Duodenal mucosa (tissue), 2 donors: Measurements from ENCODE around the gene LRRC8D.

Experiments used
- H3K27ac ChIP-seq: one replicate; pipeline ENCODE4 v1.7.0; 2013; ENCODE audit warnings: low read depth, low read length
- H3K27me3 ChIP-seq, 2 donors: one replicate each; pipeline ENCODE4 v1.7.0; 2013; ENCODE audit warnings: low read length in 2 of 2, control low read depth in 1 of 2; ENCODE audit not compliant: insufficient read depth in 2 of 2, control insufficient read depth in 1 of 2
- H3K36me3 ChIP-seq, 2 donors: one replicate each; pipeline ENCODE4 v1.7.0; 2013; ENCODE audit warnings: low read length in 2 of 2, control low read depth in 1 of 2; ENCODE audit not compliant: insufficient read depth in 2 of 2, control insufficient read depth in 1 of 2
- H3K4me1 ChIP-seq, 2 donors: one replicate each; pipeline ENCODE4 v1.7.0; 2013; ENCODE audit warnings: low read length in 2 of 2, control low read depth in 1 of 2; ENCODE audit not compliant: insufficient read depth in 2 of 2, control insufficient read depth in 1 of 2
- H3K4me3 ChIP-seq, 2 donors: one replicate each; pipeline ENCODE4 v1.7.0; 2013; ENCODE audit warnings: low read length in 2 of 2, low read depth in 1 of 2
- H3K9ac ChIP-seq, 2 donors: one replicate each; pipeline ENCODE4 v1.7.0; 2013; ENCODE audit warnings: low read length in 2 of 2, low read depth in 1 of 2
- H3K9me3 ChIP-seq, 2 donors: one replicate each; pipeline ENCODE4 v1.7.0; 2013; ENCODE audit warnings: low read length in 2 of 2, control low read depth in 1 of 2; ENCODE audit not compliant: control insufficient read depth in 1 of 2

The LRRC8D gene

DNA sequence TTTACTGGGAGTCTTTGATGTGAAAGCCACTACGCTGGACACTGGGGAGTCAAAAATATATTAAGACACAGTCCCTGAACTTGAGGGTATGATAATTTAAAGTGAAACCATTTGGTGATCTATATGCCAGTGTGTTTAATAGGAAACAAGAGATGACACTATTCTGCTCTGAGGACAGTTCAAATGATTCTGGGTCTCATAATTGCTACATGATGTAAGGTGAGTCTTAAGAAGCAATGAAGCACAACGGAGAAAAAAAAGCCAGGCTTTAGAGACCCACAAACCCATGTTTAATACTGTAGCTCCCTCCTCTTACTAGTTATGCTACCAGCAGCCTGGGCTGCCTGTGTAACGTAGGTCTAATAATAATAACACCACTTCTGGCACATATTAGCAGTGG lies 14.2 kb upstream of the LRRC8D start:
- Histone ChIP-seq H3K4me1 (no peaks in the 10 kb centered on the region), H3K9ac (no peak overlapping the region), H3K27me3 (no peaks in the 10 kb centered on the region), H3K4me3 (no peak overlapping the region), H3K27ac (no peak overlapping the region), H3K36me3 (no peaks in the 10 kb centered on the region), H3K9me3 (no peaks in the 10 kb centered on the region)

DNA sequence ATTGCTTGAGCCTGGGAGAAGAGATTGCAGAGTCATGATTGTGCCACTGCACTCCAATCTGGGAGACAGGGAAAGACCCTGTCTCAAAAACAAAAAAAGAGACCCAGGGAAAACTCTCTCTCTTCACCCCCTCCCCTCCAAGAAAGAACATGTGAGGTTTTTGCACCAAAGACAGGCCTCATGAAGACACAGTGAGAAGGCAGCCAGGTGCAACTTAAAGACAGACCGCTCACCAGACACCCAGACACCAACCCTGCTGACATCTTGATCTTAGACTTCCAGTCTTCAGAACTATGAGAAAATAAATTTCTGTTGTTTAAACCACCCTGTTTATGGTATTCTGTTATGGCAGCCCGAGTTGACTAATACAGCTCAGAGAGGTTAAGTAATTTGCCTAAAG lies 13.3 kb upstream of the LRRC8D start:
- Histone ChIP-seq H3K27ac (no peak overlapping the region), H3K4me1 (no peaks in the 10 kb centered on the region), H3K9ac (no peak overlapping the region), H3K9me3 (no peaks in the 10 kb centered on the region), H3K4me3 (no peak overlapping the region), H3K27me3 (no peaks in the 10 kb centered on the region), H3K36me3 (no peaks in the 10 kb centered on the region)

DNA sequence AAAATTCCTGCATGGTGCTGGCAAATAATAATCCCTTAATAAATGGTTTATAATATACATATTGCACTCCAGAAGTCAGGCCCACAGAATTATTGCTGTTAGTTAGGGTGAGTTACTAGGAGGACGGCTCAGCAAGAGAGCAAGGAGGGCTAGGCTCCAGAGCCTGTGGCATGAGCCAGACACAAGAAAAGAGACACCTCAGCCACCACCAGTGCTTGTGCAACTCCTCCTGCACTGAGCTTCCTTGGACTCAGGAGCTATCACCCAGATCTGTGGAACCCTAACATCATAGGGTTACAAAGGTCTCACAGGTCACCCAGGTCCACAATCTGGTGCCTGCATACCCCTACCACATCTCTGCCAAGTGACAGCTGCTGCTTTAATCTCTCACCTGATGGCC lies 12.8 kb upstream of the LRRC8D start:
- no peaks in the 10 kb centered on the region for H3K9me3 ChIP-seq
- no peak overlapping the region for H3K27ac ChIP-seq
- no peaks in the 10 kb centered on the region for H3K4me1 ChIP-seq
- no peaks in the 10 kb centered on the region for H3K27me3 ChIP-seq
- no peaks in the 10 kb centered on the region for H3K36me3 ChIP-seq
- H3K4me3 ChIP-seq: no peak overlapping the region
- no peak overlapping the region for H3K9ac ChIP-seq

DNA sequence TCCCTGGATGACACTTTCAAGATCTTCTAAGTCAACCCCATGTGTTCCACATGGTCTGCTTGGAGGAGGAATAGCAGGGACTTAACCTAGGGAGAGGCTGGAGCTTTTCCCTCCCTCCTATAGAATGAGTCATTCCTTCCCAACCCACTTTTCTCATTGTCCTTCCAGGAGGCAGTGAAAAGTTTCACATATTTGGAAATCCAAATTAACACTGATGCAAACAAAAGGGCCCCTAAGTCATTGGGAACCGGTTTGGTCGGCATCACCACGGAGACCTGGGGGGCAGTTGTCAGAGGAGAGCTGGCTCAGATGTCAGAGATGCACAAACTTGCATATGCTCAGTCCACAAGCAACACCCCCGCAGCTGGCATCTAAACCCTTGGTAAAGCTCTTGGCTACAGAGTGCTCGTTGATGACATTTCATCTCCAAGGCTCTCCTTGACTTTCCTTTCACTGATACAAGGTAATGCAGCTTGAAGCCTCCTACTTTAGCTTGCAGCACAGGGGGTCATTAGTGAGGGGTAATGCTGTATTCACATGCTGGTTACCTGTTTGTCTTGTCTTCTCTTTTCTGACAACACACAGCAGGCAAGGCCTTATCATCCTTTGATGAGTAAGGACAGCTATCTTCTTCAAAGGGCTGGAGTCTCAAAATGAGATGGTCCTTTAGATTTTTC lies 12.3 kb upstream of the LRRC8D start:
- Histone ChIP-seq H3K27me3 (no peaks in the 10 kb centered on the region), H3K9ac (no peak overlapping the region), H3K9me3 (no peaks in the 10 kb centered on the region), H3K4me3 (no peak overlapping the region), H3K4me1 (no peaks in the 10 kb centered on the region), H3K27ac (no peak overlapping the region), H3K36me3 (no peaks in the 10 kb centered on the region)

DNA sequence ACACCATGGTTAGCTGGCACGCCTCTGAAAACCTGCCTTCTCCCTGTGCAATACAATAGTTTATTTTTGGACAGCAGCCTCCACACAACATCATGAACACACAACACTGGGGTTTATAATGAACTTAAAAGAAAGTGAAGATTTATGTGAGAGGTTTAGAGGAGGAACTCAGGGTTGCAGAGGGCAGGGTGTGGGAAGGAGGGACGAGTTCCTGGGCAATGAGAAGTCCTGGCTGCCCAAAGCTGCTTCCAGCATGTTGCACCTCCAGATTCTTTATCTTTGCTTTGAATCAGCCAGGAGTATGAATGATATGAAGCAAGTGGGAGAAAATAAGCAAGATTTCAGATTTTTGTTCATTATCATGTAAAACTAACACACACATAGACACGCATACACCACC lies 11.3 kb upstream of the LRRC8D start:
- H3K9me3 ChIP-seq: no peaks in the 10 kb centered on the region
- H3K9ac ChIP-seq: no peak overlapping the region
- H3K27me3 ChIP-seq: no peaks in the 10 kb centered on the region
- H3K4me1 ChIP-seq: no peaks in the 10 kb centered on the region
- H3K4me3 ChIP-seq: no peak overlapping the region
- H3K27ac ChIP-seq: no peak overlapping the region
- H3K36me3 ChIP-seq: no peaks in the 10 kb centered on the region

DNA sequence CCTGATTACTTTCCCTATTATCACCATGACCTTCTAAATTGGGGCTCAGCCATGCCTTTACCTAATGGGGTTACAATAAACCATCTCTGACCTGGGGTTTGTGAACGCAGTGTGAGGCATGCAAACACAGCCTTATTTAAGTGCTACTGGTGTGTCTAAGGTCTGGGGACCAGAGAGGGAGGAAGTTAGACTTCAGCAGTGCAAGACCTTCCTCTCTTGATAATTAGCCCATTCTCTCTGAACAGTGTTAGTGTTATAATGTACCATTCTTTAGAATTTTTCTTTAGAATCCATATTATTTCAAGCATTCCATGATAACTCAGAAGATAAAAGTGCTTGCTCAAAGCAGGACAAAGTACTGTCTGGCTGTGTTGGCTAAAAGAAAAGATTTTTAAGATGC lies 10.5 kb upstream of the LRRC8D start:
- Histone ChIP-seq H3K27ac (no peak overlapping the region), H3K9ac (no peak overlapping the region), H3K36me3 (no peaks in the 10 kb centered on the region), H3K4me3 (no peak overlapping the region), H3K4me1 (no peaks in the 10 kb centered on the region), H3K27me3 (no peaks in the 10 kb centered on the region), H3K9me3 (no peaks in the 10 kb centered on the region)

DNA sequence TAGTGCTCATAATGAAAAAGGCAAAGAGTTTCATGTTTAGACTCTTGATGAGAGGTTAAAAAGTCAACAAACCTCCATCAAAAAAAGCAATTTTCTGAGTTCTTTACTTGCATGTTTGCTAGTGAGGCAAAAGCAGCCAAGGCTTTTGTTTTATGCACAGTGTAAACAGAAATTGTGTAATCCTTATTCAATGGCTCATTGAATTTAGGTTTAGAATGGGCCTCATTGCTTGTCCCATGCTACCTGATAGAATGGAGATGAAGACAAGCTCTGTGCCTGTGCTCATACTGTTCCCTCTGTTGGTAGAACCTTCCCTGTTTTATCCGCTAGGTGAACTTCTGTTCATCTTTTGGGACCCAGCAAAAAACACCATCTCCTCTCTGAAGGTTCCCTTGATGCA lies 10.0 kb upstream of the LRRC8D start:
- H3K27me3 ChIP-seq: no peaks in the 10 kb centered on the region
- no peaks in the 10 kb centered on the region for H3K9me3 ChIP-seq
- H3K27ac ChIP-seq: no peak overlapping the region
- H3K36me3 ChIP-seq: no peaks in the 10 kb centered on the region
- H3K4me3 ChIP-seq: no peak overlapping the region
- H3K9ac ChIP-seq: no peak overlapping the region
- H3K4me1 ChIP-seq: no peaks in the 10 kb centered on the region

DNA sequence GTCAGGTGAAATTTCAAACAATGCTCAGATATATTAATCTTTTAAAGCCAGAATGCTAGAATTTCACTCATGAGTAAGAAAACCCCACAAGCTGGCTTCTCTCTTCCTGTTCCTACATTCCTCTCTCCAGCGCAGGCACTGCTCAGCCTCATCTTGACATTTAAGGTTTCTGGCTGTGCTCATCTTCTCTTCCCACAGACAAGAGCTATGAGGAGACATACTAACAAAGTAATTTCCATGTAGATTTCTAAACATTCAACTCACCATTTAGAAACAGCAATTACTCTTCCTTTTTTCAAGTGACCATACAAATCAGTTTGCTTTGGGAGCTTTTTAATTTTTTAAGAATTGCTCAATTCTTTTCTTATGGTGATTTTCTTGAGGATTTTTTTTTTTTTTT lies 7.8 kb upstream of the LRRC8D start:
- H3K9ac ChIP-seq: no peak overlapping the region
- H3K36me3 ChIP-seq: no peaks in the 10 kb centered on the region
- no peaks in the 10 kb centered on the region for H3K4me1 ChIP-seq
- no peak overlapping the region for H3K27ac ChIP-seq
- no peaks in the 10 kb centered on the region for H3K27me3 ChIP-seq
- H3K4me3 ChIP-seq: no peak overlapping the region
- H3K9me3 ChIP-seq: no peaks in the 10 kb centered on the region

DNA sequence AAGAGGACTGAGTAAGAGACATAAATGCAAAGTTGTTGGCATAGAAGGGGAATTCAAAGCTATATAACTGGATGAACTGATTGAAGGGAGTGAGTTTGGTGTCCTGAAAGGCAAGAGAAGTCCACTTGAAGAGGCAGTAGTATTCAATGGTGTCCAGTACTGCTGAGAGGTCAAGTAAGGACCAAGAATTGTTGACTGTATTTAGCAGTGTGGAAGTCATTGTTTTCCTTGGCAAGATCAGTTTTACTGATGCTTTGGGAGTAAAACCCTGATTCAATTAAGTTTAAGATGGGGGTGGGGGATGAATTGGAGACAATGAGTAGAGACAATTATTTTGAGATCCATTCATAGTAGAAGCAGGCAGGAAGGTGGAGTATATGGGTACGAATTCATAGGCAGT lies 5.8 kb upstream of the LRRC8D start:
- Histone ChIP-seq H3K27me3 (no peaks in the 10 kb centered on the region), H3K9me3 (no peaks in the 10 kb centered on the region), H3K9ac (no peak overlapping the region), H3K4me1 (peaks cover 5 to 6% of the 10 kb centered on the region in 2 donors), H3K36me3 (no peaks in the 10 kb centered on the region), H3K27ac (no peak overlapping the region), H3K4me3 (no peak overlapping the region)

DNA sequence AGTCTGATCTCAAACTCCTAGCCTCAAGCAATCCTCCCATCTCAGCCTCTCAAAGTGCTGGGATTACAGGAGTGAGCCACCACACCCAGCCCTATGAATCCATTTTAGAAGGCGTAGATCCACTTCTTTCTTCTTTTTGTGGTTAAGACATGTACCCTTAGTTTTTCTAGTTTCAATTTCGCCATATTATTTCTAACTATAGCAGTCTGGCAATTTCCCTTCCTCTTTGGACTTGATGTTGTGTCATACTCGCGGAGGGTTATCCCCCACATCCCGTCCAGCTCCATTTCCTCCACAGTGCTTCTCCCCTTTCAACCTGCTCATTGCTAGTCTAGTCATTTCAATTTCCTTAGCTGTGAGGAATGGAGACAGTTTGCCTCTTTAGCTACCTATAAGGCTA lies 5.2 kb upstream of the LRRC8D start:
- Histone ChIP-seq H3K4me1 (peaks cover 10 to 11% of the 10 kb centered on the region in 2 donors), H3K27ac (no peak overlapping the region), H3K36me3 (no peaks in the 10 kb centered on the region)

DNA sequence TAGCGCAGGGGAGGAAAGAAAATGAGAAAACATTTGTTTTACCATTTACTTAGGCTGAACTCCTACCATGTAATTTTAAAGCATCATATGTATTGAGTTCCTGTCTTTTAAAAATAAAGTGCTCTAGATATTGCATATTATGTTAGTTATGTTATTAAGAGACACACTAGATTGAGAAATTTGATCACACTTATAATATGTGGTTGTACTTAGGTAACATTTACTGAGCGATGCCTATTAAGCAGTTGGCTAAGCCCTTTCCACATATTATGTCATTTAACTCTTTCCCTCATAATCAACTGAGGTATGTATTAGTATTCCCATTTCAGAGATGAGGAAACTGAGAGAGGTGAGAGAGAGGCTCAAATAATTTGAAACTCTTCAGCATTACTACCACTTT lies 4.5 kb upstream of the LRRC8D start:
- no peaks in the 10 kb centered on the region for H3K36me3 ChIP-seq
- H3K27ac ChIP-seq: no peak overlapping the region
- no peak overlapping the region for H3K4me3 ChIP-seq
- H3K9ac ChIP-seq: no peak overlapping the region
- no peaks in the 10 kb centered on the region for H3K27me3 ChIP-seq
- H3K9me3 ChIP-seq: no peaks in the 10 kb centered on the region
- peaks cover 10 to 11% of the 10 kb centered on the region in 2 donors for H3K4me1 ChIP-seq

More for the DNA sequence above, 5.2 kb upstream of the LRRC8D start:
- no peak overlapping the region for H3K9ac ChIP-seq
- H3K4me3 ChIP-seq: no peak overlapping the region
- no peaks in the 10 kb centered on the region for H3K27me3 ChIP-seq
- no peaks in the 10 kb centered on the region for H3K9me3 ChIP-seq
